ENCODE measurements around the gene MSRB3.

MSRB3 gene

GRCh38 chr12:65339161-65339560 lies 60.7 kb downstream of the MSRB3 start:
- no peak overlapping the region for H2AFZ ChIP-seq (ENCODE audit: low read length, unreplicated experiment)
- H3K36me3 ChIP-seq (ENCODE audit: insufficient read depth, low read length) = 0 out of 2 replicates have a peak, but pooled peaks cover 10% of the 10 kb centered on the region
- H3K27ac ChIP-seq (ENCODE audit: low read depth, low read length) = no peak overlapping the region
- no peak overlapping the region for H3K4me3 ChIP-seq (ENCODE audit: low read depth, low read length)
- H3K4me1 ChIP-seq (ENCODE audit: control insufficient read depth, insufficient read depth, low read length, unreplicated experiment) = peaks cover 19% of the 10 kb centered on the region
- H3K79me2 ChIP-seq (ENCODE audit: control insufficient read depth, insufficient read depth, low read length, unreplicated experiment) = no peaks in the 10 kb centered on the region
- no peaks in the 10 kb centered on the region for H3K27me3 ChIP-seq (ENCODE audit: insufficient read depth, low read length)

DNA sequence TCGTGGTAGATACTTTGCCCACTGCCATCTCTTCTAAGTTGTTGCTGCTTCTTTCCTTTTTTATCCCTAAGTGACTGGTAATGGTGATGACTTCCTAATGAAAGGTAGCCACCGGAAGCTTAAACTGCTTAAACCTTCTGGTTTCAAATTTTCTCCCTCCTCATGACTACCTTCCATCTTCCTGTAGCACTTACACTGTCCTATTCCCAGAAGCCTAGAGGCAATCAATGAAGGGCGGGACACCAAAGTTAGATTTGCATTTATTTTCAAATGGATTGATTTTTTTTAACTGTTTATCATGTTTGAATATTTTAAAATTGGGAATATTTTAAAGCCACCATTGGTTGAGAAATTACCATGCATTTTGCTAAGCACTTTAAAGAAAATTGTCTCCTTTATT lies 64.7 kb downstream of the MSRB3 start:
- no peaks in the 10 kb centered on the region for H3K4me1 ChIP-seq (ENCODE audit: control insufficient read depth, insufficient read depth, low read length, unreplicated experiment)
- no peaks in the 10 kb centered on the region for H3K79me2 ChIP-seq (ENCODE audit: control insufficient read depth, insufficient read depth, low read length, unreplicated experiment)
- 0 out of 2 replicates have a peak, but pooled peaks cover 1% of the 10 kb centered on the region for H3K36me3 ChIP-seq (ENCODE audit: insufficient read depth, low read length)
- H2AFZ ChIP-seq (ENCODE audit: low read length, unreplicated experiment) = no peak overlapping the region
- H3K27me3 ChIP-seq (ENCODE audit: insufficient read depth, low read length) = no peaks in the 10 kb centered on the region
- H3K27ac ChIP-seq (ENCODE audit: low read depth, low read length) = no peak overlapping the region
- H3K4me3 ChIP-seq (ENCODE audit: low read depth, low read length) = no peak overlapping the region

DNA sequence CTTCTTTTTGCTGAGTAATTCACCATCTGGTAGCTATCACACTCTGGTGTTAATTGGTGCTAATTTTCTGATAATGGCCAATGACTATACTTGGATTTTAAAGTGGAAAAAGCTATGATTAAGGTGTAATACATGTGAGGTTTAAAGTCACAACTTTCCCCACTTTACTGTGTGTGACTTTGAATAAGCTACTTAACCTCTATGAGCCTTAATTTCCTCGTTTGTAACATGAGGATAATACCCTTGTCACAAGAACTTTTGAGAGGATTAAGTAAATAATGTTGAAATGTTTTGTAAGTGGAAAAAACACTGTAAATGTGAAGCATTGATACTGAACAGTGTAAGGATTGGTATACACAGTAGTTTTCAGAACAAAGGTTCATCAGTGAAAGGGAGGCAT lies 65.3 kb downstream of the MSRB3 start:
- H3K36me3 ChIP-seq (ENCODE audit: insufficient read depth, low read length) = no peaks in the 10 kb centered on the region
- H3K4me1 ChIP-seq (ENCODE audit: control insufficient read depth, insufficient read depth, low read length, unreplicated experiment) = no peaks in the 10 kb centered on the region
- H2AFZ ChIP-seq (ENCODE audit: low read length, unreplicated experiment) = no peak overlapping the region
- H3K79me2 ChIP-seq (ENCODE audit: control insufficient read depth, insufficient read depth, low read length, unreplicated experiment) = no peaks in the 10 kb centered on the region
- H3K27me3 ChIP-seq (ENCODE audit: insufficient read depth, low read length) = no peaks in the 10 kb centered on the region
- H3K27ac ChIP-seq (ENCODE audit: low read depth, low read length) = no peak overlapping the region
- H3K4me3 ChIP-seq (ENCODE audit: low read depth, low read length) = no peak overlapping the region

DNA sequence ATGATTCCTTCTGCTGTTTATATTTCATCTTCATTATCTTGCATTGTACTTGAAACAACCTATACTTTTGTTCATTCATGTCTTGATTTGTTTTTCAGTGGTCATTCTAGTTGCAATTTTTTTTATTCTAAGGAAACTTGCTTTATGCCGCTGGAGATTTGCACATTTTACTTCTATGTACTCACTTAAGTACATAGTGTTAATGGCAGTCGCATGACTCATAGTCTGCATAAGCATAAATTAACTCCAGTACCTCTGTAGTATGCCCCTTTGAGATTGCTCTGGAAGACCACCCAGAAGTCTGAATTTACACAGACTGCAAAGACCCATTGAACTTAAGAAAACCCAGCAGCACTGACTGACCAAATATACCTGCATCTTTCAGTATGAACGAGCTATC lies 77.0 kb downstream of the MSRB3 start:
- H3K36me3 ChIP-seq (ENCODE audit: insufficient read depth, low read length) = no peaks in the 10 kb centered on the region; the same call in 1 of the 2 replicates
- H3K79me2 ChIP-seq (ENCODE audit: control insufficient read depth, insufficient read depth, low read length, unreplicated experiment) = no peaks in the 10 kb centered on the region
- H3K27ac ChIP-seq (ENCODE audit: low read depth, low read length) = no peak overlapping the region
- no peak overlapping the region for H3K4me3 ChIP-seq (ENCODE audit: low read depth, low read length)
- no peaks in the 10 kb centered on the region for H3K27me3 ChIP-seq (ENCODE audit: insufficient read depth, low read length)
- peaks cover 6% of the 10 kb centered on the region for H3K4me1 ChIP-seq (ENCODE audit: control insufficient read depth, insufficient read depth, low read length, unreplicated experiment)
- H2AFZ ChIP-seq (ENCODE audit: low read length, unreplicated experiment) = no peak overlapping the region

- peaks cover 10% of the 10 kb centered on the region for H3K4me1 ChIP-seq (ENCODE audit: control insufficient read depth, insufficient read depth, low read length, unreplicated experiment)
- no peak overlapping the region for H2AFZ ChIP-seq (ENCODE audit: low read length, unreplicated experiment)
- no peaks in the 10 kb centered on the region for H3K79me2 ChIP-seq (ENCODE audit: control insufficient read depth, insufficient read depth, low read length, unreplicated experiment)
- H3K36me3 ChIP-seq (ENCODE audit: insufficient read depth, low read length) = peaks cover 4% of the 10 kb centered on the region
- H3K27ac ChIP-seq (ENCODE audit: low read depth, low read length) = no peak overlapping the region
- H3K4me3 ChIP-seq (ENCODE audit: low read depth, low read length) = no peak overlapping the region
- H3K27me3 ChIP-seq (ENCODE audit: insufficient read depth, low read length) = no peaks in the 10 kb centered on the region
Measured at GRCh38 chr12:65362234-65363031, 84.0 kb downstream of the MSRB3 start.

DNA sequence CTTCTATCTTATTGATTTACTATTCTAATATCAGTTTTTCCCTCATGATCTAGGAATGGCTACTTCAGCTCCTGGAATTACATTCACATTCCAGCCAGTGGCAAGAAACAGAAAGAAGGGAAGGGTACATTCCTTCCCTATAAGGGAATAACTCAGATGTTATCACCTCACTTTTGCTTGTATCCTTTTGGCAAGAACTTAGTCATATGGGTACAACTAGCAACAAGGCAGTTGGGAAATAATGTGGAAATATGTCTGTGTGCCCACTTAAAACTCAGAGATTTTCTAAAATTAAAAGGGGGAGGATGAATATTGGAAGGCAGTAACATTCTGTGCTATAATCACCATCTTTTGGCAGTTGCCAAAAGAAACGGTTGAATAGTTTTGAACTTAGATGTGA lies 85.6 kb downstream of the MSRB3 start:
- H3K4me3 ChIP-seq (ENCODE audit: low read depth, low read length) = no peak overlapping the region
- no peaks in the 10 kb centered on the region for H3K79me2 ChIP-seq (ENCODE audit: control insufficient read depth, insufficient read depth, low read length, unreplicated experiment)
- peaks cover 10% of the 10 kb centered on the region for H3K4me1 ChIP-seq (ENCODE audit: control insufficient read depth, insufficient read depth, low read length, unreplicated experiment)
- no peak overlapping the region for H2AFZ ChIP-seq (ENCODE audit: low read length, unreplicated experiment)
- H3K36me3 ChIP-seq (ENCODE audit: insufficient read depth, low read length) = peaks cover 4% of the 10 kb centered on the region; the same call in 1 of the 2 replicates
- H3K27me3 ChIP-seq (ENCODE audit: insufficient read depth, low read length) = no peaks in the 10 kb centered on the region
- H3K27ac ChIP-seq (ENCODE audit: low read depth, low read length) = no peak overlapping the region

DNA sequence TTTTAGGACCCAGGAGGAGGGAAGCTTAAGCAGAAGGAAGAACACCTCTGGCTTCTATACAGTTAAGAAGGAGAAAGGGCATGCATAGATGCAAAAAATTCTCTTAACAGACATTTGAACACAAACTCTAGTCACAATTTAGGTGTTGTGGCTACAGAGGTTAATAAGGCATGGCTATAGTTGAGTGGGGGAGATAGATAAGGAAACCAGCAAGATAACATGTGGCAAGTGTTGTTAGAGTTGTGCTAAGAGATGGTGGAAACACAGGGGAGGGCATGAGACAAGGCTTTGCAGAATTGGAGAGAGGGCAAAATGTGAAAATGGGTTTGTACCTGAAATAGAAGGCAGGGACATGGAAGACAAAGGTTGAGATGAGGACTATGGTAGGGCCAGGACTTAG lies 88.9 kb downstream of the MSRB3 start:
- Histone ChIP-seq H2AFZ (ENCODE audit: low read length, unreplicated experiment) (no peak overlapping the region), H3K27me3 (ENCODE audit: insufficient read depth, low read length) (no peaks in the 10 kb centered on the region), H3K36me3 (ENCODE audit: insufficient read depth, low read length) (peaks cover 4% of the 10 kb centered on the region; the same call in 1 of the 2 replicates), H3K4me3 (ENCODE audit: low read depth, low read length) (no peak overlapping the region), H3K79me2 (ENCODE audit: control insufficient read depth, insufficient read depth, low read length, unreplicated experiment) (no peaks in the 10 kb centered on the region), H3K4me1 (ENCODE audit: control insufficient read depth, insufficient read depth, low read length, unreplicated experiment) (peaks cover 10% of the 10 kb centered on the region), H3K27ac (ENCODE audit: low read depth, low read length) (no peak overlapping the region)

GRCh38 chr12:65368055-65368454 lies 89.6 kb downstream of the MSRB3 start:
- Histone ChIP-seq H3K4me1 (ENCODE audit: control insufficient read depth, insufficient read depth, low read length, unreplicated experiment) (peaks cover 10% of the 10 kb centered on the region), H3K79me2 (ENCODE audit: control insufficient read depth, insufficient read depth, low read length, unreplicated experiment) (no peaks in the 10 kb centered on the region), H3K27me3 (ENCODE audit: insufficient read depth, low read length) (no peaks in the 10 kb centered on the region), H3K27ac (ENCODE audit: low read depth, low read length) (no peak overlapping the region), H3K36me3 (ENCODE audit: insufficient read depth, low read length) (peaks cover 4% of the 10 kb centered on the region; the same call in 1 of the 2 replicates), H3K4me3 (ENCODE audit: low read depth, low read length) (no peak overlapping the region), H2AFZ (ENCODE audit: low read length, unreplicated experiment) (no peak overlapping the region)

DNA sequence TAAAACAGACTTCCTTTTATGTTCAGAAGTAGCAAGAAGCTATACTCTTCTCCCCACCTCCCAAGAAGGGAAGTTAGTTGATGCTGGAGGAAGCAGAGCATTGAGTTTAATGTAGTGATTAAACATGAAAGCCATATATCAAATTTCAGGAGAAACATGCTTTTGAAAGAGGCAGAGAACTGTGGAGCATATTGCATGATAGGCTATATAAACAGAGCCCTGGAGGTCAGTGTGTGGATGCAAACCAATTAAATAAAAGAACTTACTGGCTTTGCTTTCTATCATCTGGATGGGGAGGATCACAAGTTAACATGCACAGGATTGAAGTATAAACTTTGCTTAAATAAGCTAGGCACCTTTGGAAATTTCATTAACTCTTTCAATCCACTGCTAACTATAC lies 94.1 kb downstream of the MSRB3 start:
- Histone ChIP-seq H3K36me3 (ENCODE audit: insufficient read depth, low read length) (no peaks in the 10 kb centered on the region), H3K27ac (ENCODE audit: low read depth, low read length) (no peak overlapping the region), H2AFZ (ENCODE audit: low read length, unreplicated experiment) (no peak overlapping the region), H3K4me3 (ENCODE audit: low read depth, low read length) (no peak overlapping the region), H3K4me1 (ENCODE audit: control insufficient read depth, insufficient read depth, low read length, unreplicated experiment) (no peaks in the 10 kb centered on the region), H3K27me3 (ENCODE audit: insufficient read depth, low read length) (no peaks in the 10 kb centered on the region), H3K79me2 (ENCODE audit: control insufficient read depth, insufficient read depth, low read length, unreplicated experiment) (no peaks in the 10 kb centered on the region)

GRCh38 chr12:65384240-65384639 lies 105.8 kb downstream of the MSRB3 start:
- H3K27ac ChIP-seq (ENCODE audit: low read depth, low read length) = no peak overlapping the region
- no peak overlapping the region for H3K4me3 ChIP-seq (ENCODE audit: low read depth, low read length)
- no peaks in the 10 kb centered on the region for H3K36me3 ChIP-seq (ENCODE audit: insufficient read depth, low read length)
- H2AFZ ChIP-seq (ENCODE audit: low read length, unreplicated experiment) = peak overlapping the region; percentile 28
- H3K79me2 ChIP-seq (ENCODE audit: control insufficient read depth, insufficient read depth, low read length, unreplicated experiment) = no peaks in the 10 kb centered on the region
- H3K4me1 ChIP-seq (ENCODE audit: control insufficient read depth, insufficient read depth, low read length, unreplicated experiment) = peaks cover 4% of the 10 kb centered on the region
- no peaks in the 10 kb centered on the region for H3K27me3 ChIP-seq (ENCODE audit: insufficient read depth, low read length)

- no peaks in the 10 kb centered on the region for H3K79me2 ChIP-seq (ENCODE audit: control insufficient read depth, insufficient read depth, low read length, unreplicated experiment)
- peaks cover 4% of the 10 kb centered on the region for H3K4me1 ChIP-seq (ENCODE audit: control insufficient read depth, insufficient read depth, low read length, unreplicated experiment)
- H3K36me3 ChIP-seq (ENCODE audit: insufficient read depth, low read length) = no peaks in the 10 kb centered on the region
- H2AFZ ChIP-seq (ENCODE audit: low read length, unreplicated experiment) = no peak overlapping the region
- H3K27ac ChIP-seq (ENCODE audit: low read depth, low read length) = no peak overlapping the region
- no peak overlapping the region for H3K4me3 ChIP-seq (ENCODE audit: low read depth, low read length)
- H3K27me3 ChIP-seq (ENCODE audit: insufficient read depth, low read length) = no peaks in the 10 kb centered on the region
Measured at GRCh38 chr12:65387396-65387795, 108.9 kb downstream of the MSRB3 start.
